GM21576 (cell line): ENCODE measurements around the gene MAML3.

Source experiments
- ATAC-seq: cut with Tn5 transposase; IDR thresholded peaks from one replicate; pipeline ENCODE4 v1.9.1; 2021; ENCODE audit warnings: mild to moderate bottlenecking, moderate library complexity; ENCODE audit not compliant: unreplicated experiment

Gene MAML3

GRCh38 chr4:139823746-139824145, 330.2 kb downstream of the MAML3 start:
- ATAC-seq = no peak

- no peak for ATAC-seq
These were observed 330.6 kb downstream of the MAML3 start for GRCh38 chr4:139823345-139823744.

- no peak for ATAC-seq
These were observed 331.6 kb downstream of the MAML3 start for GRCh38 chr4:139822391-139822790.

- ATAC-seq = no peak
These were observed 334.9 kb downstream of the MAML3 start for GRCh38 chr4:139819082-139819481.

- ATAC-seq = no peak
These were observed 336.1 kb downstream of the MAML3 start for GRCh38 chr4:139817657-139818452.

- no peak for ATAC-seq
These were observed 337.1 kb downstream of the MAML3 start for GRCh38 chr4:139816856-139817255.

GRCh38 chr4:139815778-139816601, 338.0 kb downstream of the MAML3 start:
- no peak for ATAC-seq

GRCh38 chr4:139814323-139815015, 339.5 kb downstream of the MAML3 start:
- no peak for ATAC-seq

- no peak for ATAC-seq
These were observed 340.1 kb downstream of the MAML3 start for GRCh38 chr4:139813881-139814280.

- ATAC-seq = no peak
These were observed 343.3 kb downstream of the MAML3 start for GRCh38 chr4:139810710-139811109.

GRCh38 chr4:139809757-139810140, 344.2 kb downstream of the MAML3 start:
- ATAC-seq = no peak

- ATAC-seq = no peak
These were observed 344.9 kb downstream of the MAML3 start for GRCh38 chr4:139808808-139809756.

GRCh38 chr4:139808381-139808807, 345.6 kb downstream of the MAML3 start:
- no peak for ATAC-seq

- no peak for ATAC-seq
These were observed 346.5 kb downstream of the MAML3 start for GRCh38 chr4:139807483-139807882.

GRCh38 chr4:139806929-139807328, 347.1 kb downstream of the MAML3 start:
- no peak for ATAC-seq

- ATAC-seq = no peak
These were observed 351.1 kb downstream of the MAML3 start for GRCh38 chr4:139802931-139803330.

GRCh38 chr4:139802488-139802887, 351.5 kb downstream of the MAML3 start:
- ATAC-seq = no peak

- ATAC-seq = no peak
These were observed 352.1 kb downstream of the MAML3 start for GRCh38 chr4:139801895-139802294.

GRCh38 chr4:139800082-139800481, 353.9 kb downstream of the MAML3 start:
- ATAC-seq = no peak

- ATAC-seq = no peak
These were observed 354.4 kb downstream of the MAML3 start for GRCh38 chr4:139799615-139800014.
